ENCODE data around the gene MIOS.

MIOS gene

DNA sequence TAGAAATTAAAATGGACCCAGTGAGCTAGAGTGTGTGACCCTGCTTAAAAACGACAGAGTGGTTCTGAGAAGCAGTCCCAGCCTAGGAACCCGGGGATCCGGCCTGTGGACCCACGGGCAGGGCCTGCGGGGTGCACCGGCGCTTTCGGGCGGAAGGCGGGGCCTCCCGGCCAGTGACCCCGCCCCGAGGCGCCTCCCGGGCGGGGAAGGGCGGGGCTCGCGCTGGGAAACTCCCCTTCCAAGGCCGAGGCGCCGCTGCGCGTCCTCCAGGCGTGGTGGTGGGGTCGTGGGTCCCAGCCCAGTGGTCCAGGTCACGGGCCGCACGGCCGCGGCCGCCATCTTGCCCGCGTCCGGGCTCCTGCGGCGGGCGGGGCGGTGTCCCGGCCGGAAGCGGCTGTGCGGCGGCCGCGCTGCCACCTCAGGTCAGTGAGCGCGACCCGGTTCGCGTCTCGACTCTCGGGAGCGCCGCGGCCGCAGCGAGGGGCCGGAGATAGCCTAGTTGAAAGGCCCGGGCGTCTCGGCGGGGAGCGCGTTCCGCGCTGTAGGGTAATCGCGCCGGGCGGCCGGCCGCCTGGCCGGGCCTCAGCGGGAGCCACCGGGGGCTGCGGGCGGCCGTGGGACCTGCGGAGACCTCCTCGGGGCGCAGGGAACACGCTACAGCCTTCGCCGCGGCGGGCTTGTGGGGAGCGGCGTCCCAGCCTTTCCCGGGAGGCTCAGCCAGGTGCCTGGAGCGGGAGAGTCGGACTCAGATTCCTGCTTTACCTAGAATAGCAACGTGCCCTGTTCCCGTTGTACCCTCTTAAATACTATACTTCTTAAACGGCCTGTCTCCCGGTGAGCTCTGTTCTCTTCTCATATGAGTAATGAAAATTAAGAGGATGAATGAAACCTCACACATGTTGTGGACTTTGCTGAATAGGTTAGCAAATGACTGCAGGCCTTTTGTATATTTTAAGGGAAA lies at the start of gene MIOS:
MIOS (plus strand) TSS at position 234 of the 961 bp plus-strand sequence. CDS start 5,592 bp downstream, outside the sequence.
- no peak for DNase-seq

DNA sequence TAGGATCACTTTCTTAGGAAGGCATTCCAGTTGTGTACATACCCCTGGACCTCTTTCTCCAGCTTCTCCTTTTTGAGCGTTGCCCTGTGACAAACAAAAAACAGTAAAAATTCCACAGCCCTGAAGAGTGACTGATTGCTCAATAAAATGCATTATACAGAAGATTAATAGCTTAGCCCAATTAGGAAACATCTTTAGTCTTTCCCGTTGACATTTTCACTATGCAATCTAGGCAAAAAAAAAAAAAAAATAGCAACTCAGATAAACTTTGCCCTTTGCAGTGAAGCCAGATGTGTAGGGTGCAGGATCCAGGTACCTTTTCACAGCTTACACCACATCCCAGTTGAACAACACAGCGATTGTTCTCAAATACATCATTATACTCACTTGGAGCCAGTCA lies 48.9 kb upstream of the MIOS start:
- DNase-seq, result no peak

DNA sequence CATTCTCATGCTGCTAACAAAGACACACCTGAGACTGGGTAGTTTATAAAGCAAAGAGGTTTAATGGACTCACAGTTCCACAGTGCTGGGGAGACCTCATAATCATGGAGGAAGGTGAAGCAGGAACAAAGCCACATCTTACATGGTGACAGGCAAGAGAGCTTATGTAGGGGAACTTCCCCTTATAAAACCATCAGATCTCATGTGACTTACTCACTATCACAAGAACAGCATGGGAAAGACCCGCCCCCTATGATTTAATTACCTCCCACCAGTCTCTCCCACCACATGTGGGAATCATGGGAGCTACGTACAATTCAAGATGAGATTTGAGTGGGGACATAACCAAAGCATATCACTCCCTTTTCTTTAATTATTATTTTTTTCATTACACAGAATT lies 47.6 kb upstream of the MIOS start:
- no peak for DNase-seq

DNA sequence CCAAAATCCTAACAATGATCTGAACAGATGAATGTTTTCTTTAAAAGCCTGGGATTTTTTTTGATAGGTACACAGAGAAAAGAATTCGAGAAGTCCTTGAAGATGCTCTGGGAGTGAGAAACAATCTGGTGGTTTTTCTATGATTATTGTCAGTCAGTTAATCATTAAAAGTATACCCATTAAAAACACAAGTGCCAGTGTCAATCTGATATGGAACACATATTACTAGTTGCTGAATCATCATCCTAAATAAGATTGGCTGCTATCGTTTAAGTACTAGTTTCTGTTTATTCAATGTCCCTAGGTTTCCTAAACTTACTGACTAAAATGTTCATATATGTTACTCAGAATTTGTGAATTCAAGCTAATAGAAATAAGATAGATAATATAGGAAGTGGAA lies 47.2 kb upstream of the MIOS start:
- DNase-seq, result no peak

DNA sequence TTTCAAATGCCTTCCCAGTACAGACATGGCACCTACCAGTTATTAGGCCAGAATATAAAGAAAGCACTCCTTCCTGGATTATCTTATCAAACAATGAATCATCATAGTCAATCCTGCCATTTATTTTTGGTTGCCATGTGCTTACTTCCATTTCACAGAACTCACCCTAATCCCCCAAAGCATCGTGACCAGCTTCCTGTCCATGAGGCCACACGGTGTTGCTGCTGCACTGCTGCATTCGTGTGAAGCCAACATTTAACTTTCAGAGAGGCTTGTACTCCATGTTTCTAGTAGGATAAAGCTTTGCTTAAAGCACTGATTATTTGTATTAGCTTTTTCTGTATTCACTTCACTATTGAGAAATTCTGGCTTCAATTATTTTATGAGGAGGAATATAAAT lies 45.4 kb upstream of the MIOS start:
- no peak for DNase-seq

DNA sequence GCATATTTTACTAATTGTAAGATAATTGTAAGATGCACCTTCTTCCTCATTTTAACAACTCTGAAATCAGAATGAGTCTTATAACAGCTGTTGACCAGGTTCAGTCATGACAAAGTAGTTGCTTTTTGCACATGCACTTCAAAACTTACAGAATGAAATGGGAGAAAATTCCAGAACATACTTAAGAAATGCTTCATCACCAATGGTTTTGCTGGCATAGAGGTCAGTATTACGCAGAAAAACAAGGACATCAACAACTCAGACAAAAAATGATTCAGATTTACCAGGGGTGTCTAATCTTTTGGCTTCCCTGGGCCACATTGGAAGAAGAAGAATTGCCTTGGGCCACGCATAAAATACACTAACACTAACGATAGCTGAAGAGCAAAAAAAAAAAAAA lies 44.3 kb upstream of the MIOS start:
- no peak for DNase-seq

DNA sequence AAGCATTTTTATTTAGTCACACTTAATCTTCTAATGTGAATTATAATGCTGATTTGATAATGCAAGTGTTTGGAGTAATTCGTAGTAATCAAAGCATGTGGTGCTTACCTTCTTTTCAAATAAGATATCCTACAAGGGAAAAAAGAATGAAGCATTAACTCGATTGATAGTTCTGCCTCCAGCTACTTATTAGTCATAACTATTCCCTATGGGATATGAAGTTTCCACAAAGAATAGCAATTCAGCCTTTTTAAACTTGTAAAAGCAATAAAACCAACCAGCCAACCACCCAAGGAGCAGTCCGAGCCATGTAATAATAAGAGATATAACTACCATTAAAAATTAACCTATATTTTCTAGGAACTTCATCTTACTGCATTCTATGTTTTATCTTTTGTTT lies 42.6 kb upstream of the MIOS start:
- DNase-seq, result no peak

DNA sequence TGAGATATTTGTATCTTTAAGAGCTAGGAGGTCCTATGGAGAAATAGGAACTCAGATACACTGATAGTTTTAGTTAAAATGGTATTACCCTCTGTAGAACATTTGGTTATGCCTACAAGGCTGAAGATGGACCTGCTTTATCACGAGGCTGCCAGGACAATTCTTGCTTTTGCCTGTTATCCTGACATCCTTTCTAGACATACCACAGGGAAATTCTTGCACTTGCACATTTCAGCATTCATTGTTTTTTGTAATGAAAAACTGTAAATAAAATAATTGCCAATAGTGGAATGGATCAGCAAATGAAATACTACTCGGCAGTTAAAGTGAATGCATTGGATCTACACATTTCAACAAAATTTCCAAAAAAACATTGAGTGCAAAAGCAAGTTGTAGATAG lies 40.7 kb upstream of the MIOS start:
- no peak for DNase-seq

DNA sequence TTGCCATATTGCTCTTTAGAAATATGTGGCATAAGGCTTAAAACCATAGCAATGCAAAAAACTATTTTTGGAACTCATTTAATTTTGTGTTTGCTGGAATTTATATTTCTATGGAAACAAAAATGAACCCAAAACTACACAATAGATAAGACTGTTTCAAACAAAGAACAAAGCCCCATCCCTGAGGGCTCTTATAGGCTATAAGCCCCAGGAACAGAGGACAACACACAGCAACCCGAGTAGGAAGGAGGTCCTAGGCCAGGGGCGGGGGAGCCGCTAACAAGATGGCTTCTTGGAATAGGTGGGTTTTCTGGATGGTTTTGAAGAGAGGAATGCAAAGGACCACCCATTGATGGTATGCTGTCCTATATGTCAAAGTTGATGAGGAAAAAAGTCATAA lies 39.6 kb upstream of the MIOS start:
- no peak for DNase-seq

DNA sequence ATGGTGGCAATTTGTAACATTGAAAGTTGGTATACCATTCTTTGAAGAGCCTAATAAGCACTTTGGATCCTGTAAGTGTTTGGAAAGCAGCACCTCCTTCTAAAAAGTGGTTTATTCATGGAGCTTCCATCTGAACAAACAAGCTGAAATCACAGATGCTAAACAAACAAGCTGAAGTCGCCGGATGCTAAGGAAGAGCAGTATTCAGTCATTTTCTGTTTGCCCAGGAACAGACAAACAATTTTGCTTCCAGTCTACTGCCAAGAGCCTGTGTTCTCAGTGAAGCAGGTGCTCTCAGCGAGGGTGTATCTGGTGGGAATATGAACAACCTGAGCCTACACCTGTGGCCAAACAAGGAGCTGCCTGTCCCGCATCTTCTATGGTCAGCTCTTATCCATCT lies 37.4 kb upstream of the MIOS start:
- DNase-seq, result peak; percentile 81

DNA sequence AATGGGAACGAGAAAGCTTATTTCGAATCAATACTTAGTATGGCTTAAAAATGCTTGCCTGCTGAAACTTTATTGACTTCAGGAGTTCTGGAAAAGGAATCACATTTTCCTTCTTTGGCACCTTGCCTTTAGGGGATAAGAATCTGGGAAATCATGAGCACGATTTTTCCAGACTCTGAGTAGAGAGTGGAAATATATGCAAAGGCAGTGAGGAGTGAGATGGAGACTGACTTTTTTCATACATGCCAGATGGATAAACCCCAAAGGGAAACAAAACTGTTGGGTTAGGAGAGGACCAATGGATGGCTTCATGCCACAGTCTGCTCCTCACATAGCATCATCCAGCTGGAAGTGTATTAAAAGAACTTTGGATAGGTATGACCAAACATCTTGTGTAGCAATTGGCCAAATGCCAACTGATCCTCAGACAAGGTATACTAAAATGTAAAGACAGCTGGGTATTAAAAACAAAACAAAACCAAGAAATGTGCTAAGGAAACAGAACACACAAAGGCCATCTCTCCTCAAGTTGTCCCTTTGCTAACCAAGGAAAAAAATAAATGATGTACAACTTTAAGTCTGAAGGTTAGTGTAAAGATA lies 32.8 kb upstream of the MIOS start:
- DNase-seq, result no peak

DNA sequence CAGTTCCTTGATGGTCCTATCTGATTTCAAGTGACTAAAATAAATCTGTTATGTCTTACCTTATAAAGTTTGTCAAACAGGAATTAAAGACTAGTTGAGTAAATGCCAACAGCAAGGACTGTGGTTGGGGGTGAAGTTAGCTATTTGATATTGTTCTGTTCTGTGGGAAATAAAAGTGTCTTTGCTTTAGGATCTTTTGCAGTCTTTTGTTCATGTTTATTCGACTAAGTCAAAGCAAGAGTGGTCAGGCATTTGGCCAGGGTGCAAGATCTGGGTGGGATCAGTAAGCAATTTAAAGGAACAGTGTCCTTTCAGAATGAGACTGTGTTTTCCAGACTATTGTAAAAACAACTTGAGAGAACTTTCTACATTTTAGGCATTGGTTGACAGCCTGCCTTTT lies 31.0 kb upstream of the MIOS start, which contains the start of gene COL28A1:
COL28A1 (minus strand) TSS at position 183 of the 400 bp plus-strand sequence. CDS start 2,998 bp downstream, outside the sequence.
- no peak for DNase-seq

DNA sequence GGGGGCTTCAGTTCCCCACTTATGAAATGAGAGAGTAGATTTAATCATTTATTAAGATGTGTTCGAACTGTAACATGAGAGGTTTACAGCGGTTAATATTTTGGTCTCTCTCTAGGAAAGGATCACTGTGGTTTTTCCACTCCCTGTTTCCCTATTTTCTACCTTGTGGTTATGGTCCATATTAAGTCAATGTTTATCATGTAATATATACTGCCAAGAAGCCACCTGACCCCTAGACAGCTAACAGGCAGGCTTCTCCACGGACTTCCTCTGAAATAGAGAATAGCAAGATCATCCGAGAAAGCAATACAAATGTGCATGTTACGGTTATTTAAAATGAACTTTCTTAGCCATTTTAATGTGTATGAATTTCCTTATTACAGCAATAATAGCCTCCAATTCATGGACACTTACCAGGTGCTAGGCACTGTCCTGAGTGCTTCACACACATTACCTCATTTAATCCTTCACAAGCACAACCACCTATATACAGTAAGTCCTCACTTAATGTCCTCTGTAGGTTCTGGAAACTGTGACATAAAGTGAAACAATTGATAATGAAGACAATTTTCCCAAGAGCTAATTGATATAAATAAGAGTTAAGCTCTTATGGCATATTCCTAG lies 30.2 kb upstream of the MIOS start:
- no peak for DNase-seq

DNA sequence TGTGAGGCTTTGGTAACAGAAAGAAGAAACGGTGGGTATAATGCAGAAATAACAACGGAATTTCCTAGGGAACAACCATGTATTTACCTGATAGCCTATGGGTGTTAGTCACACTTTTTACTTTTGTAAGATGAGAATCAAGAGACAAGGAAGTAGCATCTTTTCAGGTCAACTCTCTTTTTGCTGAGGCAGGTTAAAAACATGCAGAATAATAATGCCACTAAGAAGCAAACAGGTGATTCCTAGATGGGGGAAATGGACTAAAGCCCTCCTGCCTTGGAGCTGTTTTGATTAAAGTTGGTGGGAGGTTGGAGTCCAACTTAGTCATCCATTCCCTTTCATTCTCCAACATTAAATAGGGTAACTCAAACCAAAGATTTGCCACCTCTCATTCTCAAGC lies 29.0 kb upstream of the MIOS start:
- DNase-seq, result no peak

DNA sequence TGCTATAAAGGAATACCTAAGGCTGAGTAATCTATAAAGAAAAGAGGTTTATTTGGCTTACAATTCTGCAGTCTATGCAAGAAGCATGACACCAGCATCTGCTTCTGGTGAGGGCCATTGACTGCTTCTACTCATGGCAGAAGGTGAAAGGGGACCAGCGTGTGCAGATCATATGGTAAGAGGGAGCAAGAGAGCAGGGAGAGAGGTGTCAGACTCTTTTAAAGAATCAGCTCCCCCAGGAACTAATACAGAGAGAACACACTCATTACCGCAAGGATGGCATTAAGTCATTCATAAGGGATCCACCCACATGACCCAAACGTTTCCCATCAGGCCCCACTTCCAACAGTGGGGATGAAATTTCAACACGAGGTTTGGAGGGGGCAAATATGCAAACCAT lies 27.5 kb upstream of the MIOS start:
- no peak for DNase-seq

DNA sequence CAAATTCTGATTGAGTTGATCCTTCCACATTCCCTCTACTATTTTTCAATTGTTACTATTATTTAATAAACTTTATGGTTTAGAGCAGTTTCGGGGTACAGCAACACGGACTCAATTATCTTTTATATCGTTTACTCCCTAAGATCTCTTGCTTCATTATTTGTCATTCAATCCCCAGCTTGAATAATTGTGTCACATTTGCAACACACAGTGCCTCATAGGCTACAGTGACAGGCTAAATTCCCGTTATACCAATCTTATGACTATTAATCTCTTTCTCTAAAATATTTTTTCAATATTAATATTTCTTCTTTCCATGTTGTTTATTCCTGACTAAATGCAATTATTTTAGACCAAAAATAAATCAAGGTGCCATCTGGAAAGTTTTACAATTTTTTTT lies 27.0 kb upstream of the MIOS start:
- no peak for DNase-seq

DNA sequence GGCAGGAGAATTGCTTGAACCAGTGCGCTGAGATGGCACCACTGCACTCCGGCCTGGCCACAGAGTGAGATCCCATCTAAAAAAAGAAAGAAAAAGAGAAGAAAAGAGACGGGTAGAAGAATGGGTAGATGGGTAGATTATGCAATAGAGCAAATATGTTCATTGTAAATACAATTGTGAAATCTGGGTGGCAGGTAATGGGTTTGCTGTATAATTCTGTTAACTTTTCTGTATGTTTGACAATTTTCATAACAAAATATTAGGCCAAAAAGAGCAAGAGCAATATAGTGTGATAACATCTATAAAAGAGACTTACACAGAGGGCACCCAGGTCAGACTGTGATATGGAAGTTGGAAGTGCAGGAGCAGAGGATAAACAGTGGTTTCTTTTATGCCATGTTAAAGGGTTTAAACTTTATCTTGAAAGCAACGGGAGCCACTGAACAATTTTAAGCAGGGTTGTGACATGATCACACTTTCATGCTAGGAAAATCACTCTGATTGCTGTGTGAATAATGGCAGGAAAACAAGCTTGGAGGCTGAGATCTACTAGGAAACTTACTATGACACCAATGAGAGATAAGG lies 24.3 kb upstream of the MIOS start:
- DNase-seq, result no peak

DNA sequence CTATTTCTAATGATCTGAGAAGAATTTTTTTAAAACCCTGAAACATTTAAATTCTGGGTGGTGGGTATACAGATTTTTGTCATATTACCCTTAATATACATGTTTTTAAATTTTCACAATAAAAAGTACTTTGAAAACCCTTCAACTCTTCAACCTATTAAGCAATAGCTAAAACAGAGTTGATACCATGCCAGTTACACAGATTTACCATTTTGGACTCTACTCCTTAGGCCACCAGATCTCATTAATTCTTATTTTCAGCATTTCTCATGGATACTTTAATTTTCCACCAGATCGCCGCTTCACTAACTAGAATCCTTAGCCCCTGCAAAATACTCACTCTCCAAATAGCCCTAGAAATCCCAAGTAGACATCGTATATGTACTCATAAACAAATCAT lies 18.3 kb upstream of the MIOS start:
- DNase-seq, result no peak

DNA sequence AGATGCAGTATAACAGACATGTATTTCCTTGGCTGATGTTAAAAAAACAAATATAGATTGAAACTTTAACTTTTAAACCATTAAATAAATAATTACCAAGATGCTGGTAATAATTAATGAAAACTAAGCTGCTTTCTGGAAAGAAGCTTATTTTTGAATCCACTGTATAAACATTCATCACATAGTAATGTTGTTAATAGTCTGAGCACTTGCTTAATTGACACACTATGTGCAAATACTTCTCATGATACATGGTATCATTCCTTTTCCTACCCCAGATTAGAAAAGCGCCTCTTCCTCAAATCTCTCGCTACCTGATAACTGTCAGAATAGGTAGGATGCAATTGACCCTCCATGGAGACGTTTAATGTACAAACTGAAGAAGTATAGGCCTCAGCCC lies 16.0 kb upstream of the MIOS start:
- DNase-seq, result no peak

DNA sequence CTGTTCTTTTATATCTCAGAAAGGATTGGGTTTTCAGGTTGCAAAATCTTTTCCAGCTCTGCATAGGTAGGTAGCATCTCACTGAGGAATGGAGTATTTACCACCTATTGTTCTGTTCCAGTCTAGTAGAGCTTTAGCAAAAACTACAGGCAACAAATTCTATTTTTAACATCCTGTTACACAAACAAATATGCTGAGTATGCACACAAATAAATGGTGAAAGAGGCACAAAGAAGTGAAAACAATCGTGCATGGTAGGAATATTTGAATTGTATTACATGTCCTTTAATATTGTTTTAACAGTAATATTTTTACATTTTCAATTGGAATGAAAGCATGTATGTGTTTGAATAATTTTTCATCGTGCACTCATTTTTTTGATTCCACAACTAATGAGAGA lies 14.5 kb upstream of the MIOS start:
- no peak for DNase-seq

DNA sequence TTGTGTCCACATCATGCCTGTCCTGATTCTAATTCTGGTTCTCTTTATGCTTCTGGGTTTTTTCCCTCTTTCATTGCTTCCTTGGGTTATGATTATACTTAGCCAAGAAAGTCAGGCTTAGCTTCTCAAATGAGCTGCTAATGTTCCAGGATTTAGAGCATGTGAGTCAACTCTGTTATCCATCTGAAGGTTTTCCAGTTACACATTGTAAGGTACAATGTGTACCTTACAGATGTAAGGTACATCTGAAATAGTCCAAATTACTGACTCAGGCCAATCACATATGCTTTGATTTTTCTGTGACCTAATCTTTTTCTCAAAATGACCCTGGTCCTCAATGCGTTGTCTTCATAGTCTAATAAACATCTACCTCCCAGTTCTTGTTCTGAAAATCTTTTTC lies 13.3 kb upstream of the MIOS start:
- no peak for DNase-seq

DNA sequence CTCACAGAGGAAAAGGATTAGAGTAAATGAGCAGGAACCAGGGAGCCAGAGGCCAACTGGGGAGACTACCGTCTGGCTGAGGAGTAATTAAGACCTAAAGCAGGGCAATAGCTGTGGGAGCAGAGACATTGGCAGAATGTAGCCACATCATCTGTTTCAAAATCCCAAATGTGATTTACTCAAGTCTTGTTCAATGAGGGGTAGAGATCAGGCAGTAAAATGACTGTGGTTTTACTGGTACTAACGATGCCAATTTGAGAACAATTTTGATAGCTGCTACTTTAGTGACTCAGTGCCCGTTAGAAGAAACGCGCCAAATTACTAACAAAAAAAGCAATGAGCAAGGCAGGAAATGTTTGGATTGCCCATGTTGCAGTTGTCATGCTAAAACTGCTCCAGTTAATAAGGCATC lies 12.7 kb upstream of the MIOS start:
- DNase-seq, result no peak
